Measurements from ENCODE around the gene STAT1.

STAT1 gene

DNA sequence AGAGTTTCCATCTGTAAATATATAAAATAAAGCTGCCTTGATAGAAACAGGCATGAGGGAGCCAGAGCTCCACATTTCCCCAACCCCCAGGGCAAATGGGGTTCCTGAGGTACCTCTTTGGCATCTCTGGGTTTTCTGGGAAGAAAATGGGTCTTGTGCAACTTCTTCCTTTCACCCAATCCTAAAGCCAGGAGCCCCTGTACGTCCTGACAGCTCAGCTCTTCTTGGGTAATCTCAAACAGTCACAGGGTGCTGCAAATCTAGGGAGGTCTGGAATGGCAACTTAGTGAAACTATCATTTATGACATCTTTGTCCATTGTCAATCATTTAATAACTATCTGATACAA is 36.6 kb upstream of the STAT1 start:
- no peak for DNase-seq (ENCODE audit: low read depth, low spot score)
- Histone ChIP-seq H3K27ac (no peak overlapping the region), H3K36me3 (ENCODE audit: insufficient read depth, low read length) (no peaks in the 10 kb centered on the region)

GRCh38 chr2:191049728-191050639 is 36.0 kb upstream of the STAT1 start:
- Histone ChIP-seq H3K4me3 (no peak overlapping the region), H3K27ac (no peak overlapping the region), H3K9me3 (ENCODE audit: low read depth, low read length) (no peaks in the 10 kb centered on the region), H3K36me3 (ENCODE audit: insufficient read depth, low read length) (no peaks in the 10 kb centered on the region), H3K9ac (ENCODE audit: insufficient read length) (no peak overlapping the region)
- TF ChIP-seq EZH2 (IDR thresholded peaks at IDR 0.05) (no peak), POLR2AphosphoS5 (IDR thresholded peaks at IDR 0.05; ENCODE audit: borderline replicate concordance, low read depth, low read length) (no peak), FOXP2 (optimal IDR thresholded peaks at IDR 0.05; ENCODE audit: control extremely low read depth, extremely low read length, insufficient read depth) (no peak)
- DNase-seq (ENCODE audit: low read depth, low spot score): no peak

More for the DNA sequence above, 36.6 kb upstream of the STAT1 start:
- Histone ChIP-seq H3K4me3 (no peak overlapping the region), H3K9ac (ENCODE audit: insufficient read length) (no peak overlapping the region), H3K9me3 (ENCODE audit: low read depth, low read length) (no peaks in the 10 kb centered on the region)
- TF ChIP-seq FOXP2 (optimal IDR thresholded peaks at IDR 0.05; ENCODE audit: control extremely low read depth, extremely low read length, insufficient read depth) (no peak), POLR2AphosphoS5 (IDR thresholded peaks at IDR 0.05; ENCODE audit: borderline replicate concordance, low read depth, low read length) (no peak), EZH2 (IDR thresholded peaks at IDR 0.05) (no peak)

- Histone ChIP-seq H3K27ac (no peak overlapping the region), H3K36me3 (ENCODE audit: insufficient read depth, low read length) (no peaks in the 10 kb centered on the region), H3K9ac (ENCODE audit: insufficient read length) (no peak overlapping the region), H3K9me3 (ENCODE audit: low read depth, low read length) (0 out of 2 replicates have a peak, but pooled peaks cover 4% of the 10 kb centered on the region), H3K4me3 (no peak overlapping the region)
- no peak for DNase-seq (ENCODE audit: low read depth, low spot score)
- no peak for TF ChIP-seq EZH2 (IDR thresholded peaks at IDR 0.05)
- no peak for TF ChIP-seq POLR2AphosphoS5 (IDR thresholded peaks at IDR 0.05; ENCODE audit: borderline replicate concordance, low read depth, low read length)
- no peak for TF ChIP-seq FOXP2 (optimal IDR thresholded peaks at IDR 0.05; ENCODE audit: control extremely low read depth, extremely low read length, insufficient read depth)
These were observed 34.1 kb upstream of the STAT1 start for GRCh38 chr2:191048073-191048472.

- H3K27ac ChIP-seq: no peak overlapping the region
- TF ChIP-seq FOXP2 (optimal IDR thresholded peaks at IDR 0.05; ENCODE audit: control extremely low read depth, extremely low read length, insufficient read depth) (no peak), EZH2 (IDR thresholded peaks at IDR 0.05) (no peak), POLR2AphosphoS5 (IDR thresholded peaks at IDR 0.05; ENCODE audit: borderline replicate concordance, low read depth, low read length) (no peak)
- no peak overlapping the region for H3K4me3 ChIP-seq
- H3K9me3 ChIP-seq (ENCODE audit: low read depth, low read length): 0 out of 2 replicates have a peak, but pooled peaks cover 4% of the 10 kb centered on the region
- no peak for DNase-seq (ENCODE audit: low read depth, low spot score)
- H3K36me3 ChIP-seq (ENCODE audit: insufficient read depth, low read length): no peaks in the 10 kb centered on the region
- no peak overlapping the region for H3K9ac ChIP-seq (ENCODE audit: insufficient read length)
These were observed 31.2 kb upstream of the STAT1 start for GRCh38 chr2:191045141-191045540.

DNA sequence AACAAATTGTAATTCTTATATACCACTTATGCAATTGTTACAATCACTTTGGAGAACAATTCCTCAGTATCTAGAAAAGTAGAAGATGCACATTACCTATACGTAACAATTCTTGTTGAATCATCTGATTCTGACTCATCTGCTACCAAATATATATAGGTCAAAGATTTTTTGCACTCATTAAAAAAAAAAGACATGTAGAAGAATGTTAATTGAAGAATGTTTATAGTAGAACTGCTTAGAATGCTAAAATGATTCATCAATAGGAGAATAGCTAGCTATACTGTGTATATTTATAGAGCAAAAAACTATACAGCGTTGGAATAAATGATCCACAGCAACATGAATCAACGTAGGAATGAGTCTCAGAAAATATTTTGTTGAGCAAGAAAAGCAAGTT is 29.5 kb upstream of the STAT1 start:
- H3K4me3 ChIP-seq: no peak overlapping the region
- no peak for DNase-seq (ENCODE audit: low read depth, low spot score)
- H3K36me3 ChIP-seq (ENCODE audit: insufficient read depth, low read length): no peaks in the 10 kb centered on the region

DNA sequence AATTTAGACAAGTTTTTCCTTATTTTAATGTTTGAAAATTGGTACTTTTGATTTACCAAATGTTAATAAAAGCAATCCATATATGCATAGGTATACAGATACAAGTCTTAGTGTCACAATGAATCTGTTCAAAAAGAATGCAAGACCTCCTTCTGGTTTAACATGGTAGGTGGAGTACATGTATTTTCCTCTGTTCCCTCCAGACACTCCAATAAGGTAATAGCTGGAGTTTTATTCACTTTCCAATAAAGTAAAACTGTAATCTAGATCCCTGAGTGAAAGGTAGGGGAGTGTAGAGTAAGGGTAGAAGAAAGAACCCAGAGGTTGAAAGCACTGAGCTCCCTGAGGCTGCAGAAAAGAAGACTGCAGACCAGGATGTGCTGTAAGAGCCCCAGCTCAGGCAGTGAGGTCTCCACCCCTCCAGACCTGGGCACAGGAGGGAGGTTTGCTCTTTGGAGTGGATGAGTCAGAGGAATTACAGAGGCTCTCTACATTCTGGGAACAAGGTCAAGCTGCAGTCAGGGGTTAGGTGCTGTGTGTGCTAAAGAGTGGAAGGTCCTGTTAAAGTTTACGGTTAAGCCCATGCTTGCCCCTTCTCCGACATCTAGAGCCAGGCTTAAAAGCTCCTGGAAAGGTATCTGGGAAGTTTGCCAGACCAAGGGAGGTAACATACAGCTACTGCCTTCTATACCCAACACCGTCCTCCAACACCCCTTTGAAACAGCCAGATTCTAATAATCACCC is 27.6 kb upstream of the STAT1 start:
- no peaks in the 10 kb centered on the region for H3K36me3 ChIP-seq (ENCODE audit: insufficient read depth, low read length)
- H3K27ac ChIP-seq: no peak overlapping the region
- no peak overlapping the region for H3K4me3 ChIP-seq
- no peak for TF ChIP-seq POLR2AphosphoS5 (IDR thresholded peaks at IDR 0.05; ENCODE audit: borderline replicate concordance, low read depth, low read length)
- no peak for TF ChIP-seq EZH2 (IDR thresholded peaks at IDR 0.05)
- TF ChIP-seq FOXP2 (optimal IDR thresholded peaks at IDR 0.05; ENCODE audit: control extremely low read depth, extremely low read length, insufficient read depth): no peak
- DNase-seq (ENCODE audit: low read depth, low spot score): no peak
- H3K9ac ChIP-seq (ENCODE audit: insufficient read length): no peak overlapping the region
- 0 out of 2 replicates have a peak, but pooled peaks cover 4% of the 10 kb centered on the region for H3K9me3 ChIP-seq (ENCODE audit: low read depth, low read length)

More for the DNA sequence above, 29.5 kb upstream of the STAT1 start:
- no peak overlapping the region for H3K9ac ChIP-seq (ENCODE audit: insufficient read length)
- TF ChIP-seq EZH2 (IDR thresholded peaks at IDR 0.05) (no peak), POLR2AphosphoS5 (IDR thresholded peaks at IDR 0.05; ENCODE audit: borderline replicate concordance, low read depth, low read length) (no peak), FOXP2 (optimal IDR thresholded peaks at IDR 0.05; ENCODE audit: control extremely low read depth, extremely low read length, insufficient read depth) (no peak)
- 0 out of 2 replicates have a peak, but pooled peaks cover 4% of the 10 kb centered on the region for H3K9me3 ChIP-seq (ENCODE audit: low read depth, low read length)
- no peak overlapping the region for H3K27ac ChIP-seq

DNA sequence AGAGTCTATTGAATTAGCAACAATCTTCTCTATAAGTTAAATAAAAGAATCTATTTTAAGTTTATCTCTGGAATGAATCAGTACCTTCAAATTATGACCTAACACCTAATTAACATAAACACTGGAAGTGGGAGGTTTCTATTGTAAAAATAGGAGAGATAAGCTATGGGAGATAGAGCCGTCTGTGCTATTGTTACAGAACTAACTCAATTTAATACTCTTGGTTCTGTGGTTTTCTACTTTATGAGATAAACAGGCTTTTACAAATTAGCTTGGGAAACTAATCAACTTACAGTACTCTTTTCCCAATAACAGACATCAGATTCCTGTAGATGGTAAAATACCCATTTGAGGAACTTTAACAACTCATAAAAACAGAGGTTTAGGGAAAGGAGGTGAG is 25.6 kb upstream of the STAT1 start:
- DNase-seq (ENCODE audit: low read depth, low spot score): no peak
- Histone ChIP-seq H3K9me3 (ENCODE audit: low read depth, low read length) (0 out of 2 replicates have a peak, but pooled peaks cover 4% of the 10 kb centered on the region), H3K4me3 (no peak overlapping the region), H3K36me3 (ENCODE audit: insufficient read depth, low read length) (no peaks in the 10 kb centered on the region), H3K9ac (ENCODE audit: insufficient read length) (no peak overlapping the region), H3K27ac (no peak overlapping the region)
- TF ChIP-seq FOXP2 (optimal IDR thresholded peaks at IDR 0.05; ENCODE audit: control extremely low read depth, extremely low read length, insufficient read depth): no peak
- TF ChIP-seq POLR2AphosphoS5 (IDR thresholded peaks at IDR 0.05; ENCODE audit: borderline replicate concordance, low read depth, low read length): no peak
- no peak for TF ChIP-seq EZH2 (IDR thresholded peaks at IDR 0.05)

GRCh38 chr2:191038741-191039140 is 24.8 kb upstream of the STAT1 start:
- H3K9me3 ChIP-seq (ENCODE audit: low read depth, low read length): no peaks in the 10 kb centered on the region
- H3K36me3 ChIP-seq (ENCODE audit: insufficient read depth, low read length): no peaks in the 10 kb centered on the region
- H3K4me3 ChIP-seq: no peak overlapping the region
- no peak for TF ChIP-seq POLR2AphosphoS5 (IDR thresholded peaks at IDR 0.05; ENCODE audit: borderline replicate concordance, low read depth, low read length)
- TF ChIP-seq EZH2 (IDR thresholded peaks at IDR 0.05): no peak
- TF ChIP-seq FOXP2 (optimal IDR thresholded peaks at IDR 0.05; ENCODE audit: control extremely low read depth, extremely low read length, insufficient read depth): no peak
- no peak overlapping the region for H3K27ac ChIP-seq
- no peak overlapping the region for H3K9ac ChIP-seq (ENCODE audit: insufficient read length)
- DNase-seq (ENCODE audit: low read depth, low spot score): no peak
